ENCODE results near the gene SESN1.

The SESN1 gene

GRCh38 chr6:109009962-109010704 lies 84.5 kb downstream of the SESN1 start:
- H3K36me3 ChIP-seq (ENCODE audit: control insufficient read depth, insufficient read depth, low read length): no peaks in the 10 kb centered on the region
- H3K27me3 ChIP-seq (ENCODE audit: control insufficient read depth, insufficient read depth, low read length): no peaks in the 10 kb centered on the region
- H3K9ac ChIP-seq (ENCODE audit: low read depth, low read length): peak overlapping the region; percentile 45
- peaks cover 14% of the 10 kb centered on the region for H3K4me1 ChIP-seq (ENCODE audit: control insufficient read depth, insufficient read depth, low read length)
- H3K27ac ChIP-seq (ENCODE audit: low read depth, low read length): peak overlapping the region; percentile 51
- no peaks in the 10 kb centered on the region for H3K9me3 ChIP-seq (ENCODE audit: control insufficient read depth, insufficient read depth, low read length)
- peak overlapping the region; percentile 88 for H3K4me3 ChIP-seq (ENCODE audit: low read depth, low read length)

GRCh38 chr6:109009236-109009961 lies 85.2 kb downstream of the SESN1 start:
- Histone ChIP-seq H3K27ac (ENCODE audit: low read depth, low read length) (peak overlapping the region; percentile 80), H3K4me3 (ENCODE audit: low read depth, low read length) (peak overlapping the region; percentile 88), H3K9ac (ENCODE audit: low read depth, low read length) (peak overlapping the region; percentile 68), H3K36me3 (ENCODE audit: control insufficient read depth, insufficient read depth, low read length) (no peaks in the 10 kb centered on the region), H3K9me3 (ENCODE audit: control insufficient read depth, insufficient read depth, low read length) (no peaks in the 10 kb centered on the region), H3K27me3 (ENCODE audit: control insufficient read depth, insufficient read depth, low read length) (no peaks in the 10 kb centered on the region), H3K4me1 (ENCODE audit: control insufficient read depth, insufficient read depth, low read length) (peaks cover 14% of the 10 kb centered on the region)

- no peaks in the 10 kb centered on the region for H3K9me3 ChIP-seq (ENCODE audit: control insufficient read depth, insufficient read depth, low read length)
- no peaks in the 10 kb centered on the region for H3K27me3 ChIP-seq (ENCODE audit: control insufficient read depth, insufficient read depth, low read length)
- no peaks in the 10 kb centered on the region for H3K36me3 ChIP-seq (ENCODE audit: control insufficient read depth, insufficient read depth, low read length)
- H3K4me1 ChIP-seq (ENCODE audit: control insufficient read depth, insufficient read depth, low read length): peaks cover 14% of the 10 kb centered on the region
- H3K4me3 ChIP-seq (ENCODE audit: low read depth, low read length): peak overlapping the region; percentile 88
- peak overlapping the region; percentile 68 for H3K9ac ChIP-seq (ENCODE audit: low read depth, low read length)
- peak overlapping the region; percentile 80 for H3K27ac ChIP-seq (ENCODE audit: low read depth, low read length)
Measured at GRCh38 chr6:109008537-109009235, 86.0 kb downstream of the SESN1 start.

GRCh38 chr6:109008054-109008453 lies 86.6 kb downstream of the SESN1 start:
- H3K9ac ChIP-seq (ENCODE audit: low read depth, low read length): no peak overlapping the region

GRCh38 chr6:109007521-109007920 lies 87.1 kb downstream of the SESN1 start:
- Histone ChIP-seq H3K36me3 (ENCODE audit: control insufficient read depth, insufficient read depth, low read length) (no peaks in the 10 kb centered on the region), H3K4me1 (ENCODE audit: control insufficient read depth, insufficient read depth, low read length) (peaks cover 14% of the 10 kb centered on the region), H3K9me3 (ENCODE audit: control insufficient read depth, insufficient read depth, low read length) (no peaks in the 10 kb centered on the region), H3K27ac (ENCODE audit: low read depth, low read length) (no peak overlapping the region), H3K27me3 (ENCODE audit: control insufficient read depth, insufficient read depth, low read length) (no peaks in the 10 kb centered on the region), H3K4me3 (ENCODE audit: low read depth, low read length) (peak overlapping the region; percentile 88), H3K9ac (ENCODE audit: low read depth, low read length) (no peak overlapping the region)

More at GRCh38 chr6:109008054-109008453, 86.6 kb downstream of the SESN1 start:
- Histone ChIP-seq H3K4me3 (ENCODE audit: low read depth, low read length) (peak overlapping the region; percentile 88), H3K4me1 (ENCODE audit: control insufficient read depth, insufficient read depth, low read length) (peaks cover 14% of the 10 kb centered on the region), H3K27ac (ENCODE audit: low read depth, low read length) (no peak overlapping the region), H3K9me3 (ENCODE audit: control insufficient read depth, insufficient read depth, low read length) (no peaks in the 10 kb centered on the region), H3K27me3 (ENCODE audit: control insufficient read depth, insufficient read depth, low read length) (no peaks in the 10 kb centered on the region), H3K36me3 (ENCODE audit: control insufficient read depth, insufficient read depth, low read length) (no peaks in the 10 kb centered on the region)

- H3K36me3 ChIP-seq (ENCODE audit: control insufficient read depth, insufficient read depth, low read length): no peaks in the 10 kb centered on the region; the same call in 1 of the 2 replicates
- H3K27ac ChIP-seq (ENCODE audit: low read depth, low read length): no peak overlapping the region
- H3K9ac ChIP-seq (ENCODE audit: low read depth, low read length): no peak overlapping the region
- peaks cover 14% of the 10 kb centered on the region for H3K4me1 ChIP-seq (ENCODE audit: control insufficient read depth, insufficient read depth, low read length)
- no peaks in the 10 kb centered on the region for H3K27me3 ChIP-seq (ENCODE audit: control insufficient read depth, insufficient read depth, low read length)
- no peak overlapping the region; the same call in 1 of the 2 replicates for H3K4me3 ChIP-seq (ENCODE audit: low read depth, low read length)
- no peaks in the 10 kb centered on the region for H3K9me3 ChIP-seq (ENCODE audit: control insufficient read depth, insufficient read depth, low read length)
Measured at GRCh38 chr6:109006818-109007217, 87.8 kb downstream of the SESN1 start.

- Histone ChIP-seq H3K9ac (ENCODE audit: low read depth, low read length) (no peak overlapping the region), H3K9me3 (ENCODE audit: control insufficient read depth, insufficient read depth, low read length) (no peaks in the 10 kb centered on the region), H3K27ac (ENCODE audit: low read depth, low read length) (no peak overlapping the region), H3K27me3 (ENCODE audit: control insufficient read depth, insufficient read depth, low read length) (no peaks in the 10 kb centered on the region), H3K4me3 (ENCODE audit: low read depth, low read length) (no peak overlapping the region), H3K36me3 (ENCODE audit: control insufficient read depth, insufficient read depth, low read length) (peaks cover 35% of the 10 kb centered on the region), H3K4me1 (ENCODE audit: control insufficient read depth, insufficient read depth, low read length) (peaks cover 12% of the 10 kb centered on the region)
Measured at GRCh38 chr6:109002882-109003281, 91.8 kb downstream of the SESN1 start.

GRCh38 chr6:109002051-109002697 lies 92.5 kb downstream of the SESN1 start:
- Histone ChIP-seq H3K27ac (ENCODE audit: low read depth, low read length) (no peak overlapping the region), H3K27me3 (ENCODE audit: control insufficient read depth, insufficient read depth, low read length) (no peaks in the 10 kb centered on the region)

GRCh38 chr6:109001291-109001894 lies 93.3 kb downstream of the SESN1 start:
- H3K9me3 ChIP-seq (ENCODE audit: control insufficient read depth, insufficient read depth, low read length): no peaks in the 10 kb centered on the region
- H3K36me3 ChIP-seq (ENCODE audit: control insufficient read depth, insufficient read depth, low read length): peaks cover 46% of the 10 kb centered on the region
- H3K4me3 ChIP-seq (ENCODE audit: low read depth, low read length): no peak overlapping the region
- no peaks in the 10 kb centered on the region; the same call in 1 of the 2 replicates for H3K4me1 ChIP-seq (ENCODE audit: control insufficient read depth, insufficient read depth, low read length)
- no peak overlapping the region for H3K9ac ChIP-seq (ENCODE audit: low read depth, low read length)
- H3K27ac ChIP-seq (ENCODE audit: low read depth, low read length): no peak overlapping the region
- H3K27me3 ChIP-seq (ENCODE audit: control insufficient read depth, insufficient read depth, low read length): no peaks in the 10 kb centered on the region

More at GRCh38 chr6:109002051-109002697, 92.5 kb downstream of the SESN1 start:
- H3K9ac ChIP-seq (ENCODE audit: low read depth, low read length): no peak overlapping the region
- H3K9me3 ChIP-seq (ENCODE audit: control insufficient read depth, insufficient read depth, low read length): no peaks in the 10 kb centered on the region
- H3K4me3 ChIP-seq (ENCODE audit: low read depth, low read length): no peak overlapping the region
- H3K36me3 ChIP-seq (ENCODE audit: control insufficient read depth, insufficient read depth, low read length): peaks cover 42% of the 10 kb centered on the region
- peaks cover 7% of the 10 kb centered on the region for H3K4me1 ChIP-seq (ENCODE audit: control insufficient read depth, insufficient read depth, low read length)

GRCh38 chr6:109000289-109000688 lies 94.4 kb downstream of the SESN1 start:
- peaks cover 48% of the 10 kb centered on the region for H3K36me3 ChIP-seq (ENCODE audit: control insufficient read depth, insufficient read depth, low read length)
- no peaks in the 10 kb centered on the region; the same call in 1 of the 2 replicates for H3K4me1 ChIP-seq (ENCODE audit: control insufficient read depth, insufficient read depth, low read length)
- no peak overlapping the region for H3K4me3 ChIP-seq (ENCODE audit: low read depth, low read length)
- no peaks in the 10 kb centered on the region for H3K9me3 ChIP-seq (ENCODE audit: control insufficient read depth, insufficient read depth, low read length)
- H3K27ac ChIP-seq (ENCODE audit: low read depth, low read length): no peak overlapping the region
- no peak overlapping the region for H3K9ac ChIP-seq (ENCODE audit: low read depth, low read length)
- H3K27me3 ChIP-seq (ENCODE audit: control insufficient read depth, insufficient read depth, low read length): no peaks in the 10 kb centered on the region
